H1 (cell line): ENCODE measurements around the gene BAK1.

Experiments
- CEBPB ChIP-seq: IDR thresholded peaks from 2 replicates; pipeline ENCODE4 v1.6.1; 2012; ENCODE audit warnings: low read depth, low read length
- CTCF ChIP-seq, 3 experiments: IDR thresholded peaks; 1 replicate in 2 of 3; 2 replicates in 1 of 3; pipeline versions ENCODE4 v1.5.1 to v1.6.1; 2011; ENCODE audit warnings: low read length in 3 of 3, mild to moderate bottlenecking in 3 of 3, inconsistent platforms in 2 of 3, low read depth in 1 of 3, moderate library complexity in 1 of 3; ENCODE audit not compliant: insufficient read depth in 1 of 3; ENCODE audit errors: control extremely low read depth in 1 of 3
- MAX ChIP-seq: IDR thresholded peaks from 2 replicates; pipeline ENCODE4 v1.6.1; 2012; ENCODE audit warnings: inconsistent platforms
- POLR2AphosphoS5 ChIP-seq: IDR thresholded peaks from 2 replicates; pipeline ENCODE4 v1.6.1; 2011; ENCODE audit warnings: low read depth, low read length

GRCh38 chr6:33584700-33585402, 4.8 kb upstream of the BAK1 start:
- no peak for TF ChIP-seq CTCF (IDR thresholded peaks at IDR 0.05; ENCODE audit: control extremely low read depth in 1 of 3, insufficient read depth in 1 of 3, low read depth in 1 of 3, low read length in 3 of 3)
- no peak for TF ChIP-seq MAX
- no peak for TF ChIP-seq CEBPB
- no peak for TF ChIP-seq POLR2AphosphoS5
